Retina (tissue), 1 donor: ENCODE data around the gene FADS2.

Source experiments
- DNase-seq: peaks from one replicate; pipeline ENCODE4 v3.0.0-alpha.2; 2016

The FADS2 gene

DNA sequence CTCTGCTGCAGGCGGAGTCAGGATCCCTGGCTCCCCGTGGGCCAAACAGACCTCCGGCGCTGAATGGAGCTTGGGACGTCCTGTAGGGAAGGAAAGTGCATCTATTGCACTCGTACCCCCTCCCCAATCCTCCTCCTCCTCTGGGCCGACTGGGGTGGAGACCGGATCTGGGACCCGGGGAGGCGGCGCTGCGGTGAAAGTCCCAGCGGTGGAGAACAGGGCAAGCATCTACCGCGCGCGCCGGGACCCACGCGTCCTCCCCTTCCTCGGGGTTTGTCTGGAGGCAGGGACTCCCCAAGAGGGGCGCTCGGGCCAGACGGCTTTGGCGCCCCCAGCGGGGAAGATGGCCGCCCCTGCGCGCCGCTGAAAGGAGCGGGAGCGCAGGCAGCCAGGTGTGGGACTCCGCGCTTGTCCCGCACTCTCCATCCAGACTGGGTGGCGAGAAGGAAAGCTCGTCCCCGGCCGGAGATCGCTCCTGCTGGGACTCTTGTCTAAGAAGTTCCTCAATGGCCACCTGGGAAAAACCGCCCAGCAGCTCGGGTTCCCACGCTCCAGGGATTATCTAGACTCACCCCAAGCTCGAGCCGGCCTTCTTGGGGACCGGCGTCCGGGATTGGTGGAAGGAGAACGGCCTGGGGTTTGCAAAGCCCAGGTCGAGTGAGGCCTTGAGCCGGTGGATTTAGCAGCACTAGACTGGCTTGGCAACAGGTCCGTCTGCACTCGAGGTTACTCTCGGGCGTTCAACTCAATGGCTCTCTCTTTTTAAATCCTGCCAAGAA lies 718 bp downstream of the FADS2 start:
- peak; percentile 85 for DNase-seq

DNA sequence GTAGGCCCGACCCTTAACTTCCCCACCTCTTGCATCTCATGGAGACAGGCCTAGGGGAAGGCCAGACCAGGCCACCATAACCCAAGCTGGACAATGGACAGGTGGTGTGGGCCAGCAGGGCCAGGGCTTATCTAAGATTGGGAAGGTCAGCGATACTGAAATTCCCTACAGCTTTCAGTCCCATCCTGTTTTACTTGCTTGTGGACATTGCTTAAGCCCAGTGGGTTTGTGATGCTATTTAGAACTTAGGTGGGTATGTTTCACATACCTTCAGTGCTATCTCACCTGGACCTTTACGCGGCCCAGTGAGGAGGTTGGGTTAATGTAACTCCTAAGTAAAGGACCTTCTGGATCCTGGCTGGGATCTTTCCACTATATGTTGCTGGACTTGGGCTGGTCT lies 1.7 kb downstream of the FADS2 start:
- DNase-seq, result no peak

DNA sequence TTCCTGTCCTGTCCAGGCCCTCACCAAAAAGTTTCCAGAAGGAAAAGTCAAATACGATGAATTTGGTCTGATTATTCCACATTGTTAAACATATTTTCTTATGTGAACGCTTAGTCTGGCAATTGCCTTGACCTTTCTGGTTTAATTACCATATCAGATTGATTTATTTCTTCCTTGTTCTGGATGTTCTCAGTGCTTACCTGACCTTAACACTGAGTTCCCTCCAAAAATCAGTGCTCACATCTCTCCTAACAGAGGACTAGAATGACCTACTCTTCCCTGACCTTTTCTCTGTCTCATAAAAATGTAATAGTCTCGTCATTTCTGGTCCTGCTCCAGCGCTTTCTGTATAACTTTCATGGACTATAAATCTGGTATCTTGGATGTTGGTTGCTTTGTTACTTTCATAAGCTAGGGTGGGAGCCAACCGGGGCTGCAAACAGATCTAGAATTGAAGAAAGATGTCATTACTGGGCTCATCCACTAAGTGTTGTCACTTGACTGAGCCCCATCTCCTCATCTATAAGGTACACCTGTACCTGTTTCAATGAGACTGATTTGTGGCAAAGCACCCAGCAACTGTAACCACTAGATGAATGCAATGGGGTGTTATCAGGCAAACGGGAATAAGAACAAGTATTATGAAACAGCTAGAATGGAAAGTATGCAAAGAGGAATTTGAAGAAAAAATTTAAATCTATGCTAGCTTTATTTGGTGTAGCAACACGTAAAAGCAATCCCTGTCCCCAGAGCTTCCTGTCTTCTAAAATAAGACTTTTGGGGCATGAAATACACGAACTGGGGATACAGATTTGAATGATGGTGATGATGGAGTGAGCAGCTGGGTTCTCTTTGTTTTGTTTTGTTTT lies 2.4 kb downstream of the FADS2 start:
- no peak for DNase-seq

DNA sequence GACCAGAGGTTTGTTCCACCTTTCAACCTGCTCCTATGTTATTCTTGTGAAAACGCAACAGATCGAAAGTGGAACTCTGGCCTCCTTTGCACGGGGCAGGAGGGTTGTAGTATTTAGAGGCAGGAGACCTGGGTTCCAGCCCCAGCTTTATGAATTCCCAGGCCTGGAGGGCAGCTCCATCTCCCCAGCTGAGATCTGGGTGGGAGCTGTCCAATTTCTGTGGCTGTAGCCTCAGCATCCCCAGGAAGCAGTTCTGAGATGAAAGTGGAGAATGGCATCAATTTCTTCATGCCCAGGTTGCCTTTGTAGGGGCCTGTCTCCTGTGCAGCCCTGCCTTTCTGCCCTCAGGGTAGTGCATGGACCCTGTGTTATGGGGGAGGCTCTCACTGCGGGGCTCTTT lies 4.1 kb downstream of the FADS2 start:
- no peak for DNase-seq

DNA sequence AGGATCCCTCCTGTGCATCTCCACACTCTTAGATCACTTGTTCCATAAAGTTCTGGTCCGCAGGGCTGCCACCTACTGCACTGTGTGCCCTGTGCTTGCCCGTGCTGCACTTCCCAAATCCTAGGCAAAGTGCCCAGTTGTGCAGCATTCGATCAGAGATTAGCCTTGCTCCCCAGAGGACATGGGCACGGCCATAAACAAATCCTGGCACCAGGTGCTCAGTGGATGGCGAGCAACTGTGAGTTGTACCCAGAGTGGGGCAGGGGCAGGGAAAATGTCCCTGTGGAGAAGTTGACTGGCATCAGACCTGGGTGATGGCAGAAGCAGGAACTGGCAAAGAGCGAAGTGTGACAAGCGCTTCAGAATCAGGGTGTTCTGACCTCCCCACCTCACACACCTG lies 4.7 kb downstream of the FADS2 start:
- no peak for DNase-seq

DNA sequence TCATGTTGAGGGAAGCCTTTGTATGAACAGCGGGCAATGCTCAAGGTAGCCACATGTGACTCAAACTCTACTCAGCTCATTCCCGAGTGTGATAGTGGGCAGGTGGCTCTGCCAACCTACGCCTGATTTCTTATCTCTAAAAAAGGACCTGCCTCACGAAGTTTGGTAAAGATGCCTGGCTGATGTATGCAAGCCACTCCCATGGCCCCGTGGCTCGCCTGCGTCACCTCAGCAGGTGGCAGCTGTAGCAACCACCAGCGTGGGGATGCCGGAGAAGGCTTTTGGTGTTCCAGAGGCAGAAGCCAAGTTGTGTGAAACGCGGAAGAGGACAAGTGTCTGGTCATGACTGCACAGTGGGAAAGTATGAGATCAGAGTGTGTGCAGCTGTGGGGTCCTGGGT lies 5.4 kb downstream of the FADS2 start:
- no peak for DNase-seq

DNA sequence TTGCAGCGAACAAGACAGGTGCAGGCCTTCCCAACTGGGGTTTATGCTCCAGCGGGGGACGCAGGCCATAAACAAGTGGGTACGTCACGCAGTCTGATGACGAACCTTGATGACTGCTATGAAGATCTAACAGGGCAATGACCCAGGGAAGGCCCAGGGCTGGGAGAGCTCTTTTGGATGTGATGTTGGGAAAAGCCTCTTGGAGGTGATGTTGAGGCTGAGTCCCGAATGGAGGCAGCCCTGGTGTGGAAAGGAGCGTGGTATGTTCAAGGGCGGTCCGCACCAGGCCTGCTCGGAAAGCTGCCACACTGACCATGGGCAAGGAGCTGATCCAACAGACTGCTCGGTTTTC lies 5.8 kb downstream of the FADS2 start:
- DNase-seq, result peak; percentile 24

DNA sequence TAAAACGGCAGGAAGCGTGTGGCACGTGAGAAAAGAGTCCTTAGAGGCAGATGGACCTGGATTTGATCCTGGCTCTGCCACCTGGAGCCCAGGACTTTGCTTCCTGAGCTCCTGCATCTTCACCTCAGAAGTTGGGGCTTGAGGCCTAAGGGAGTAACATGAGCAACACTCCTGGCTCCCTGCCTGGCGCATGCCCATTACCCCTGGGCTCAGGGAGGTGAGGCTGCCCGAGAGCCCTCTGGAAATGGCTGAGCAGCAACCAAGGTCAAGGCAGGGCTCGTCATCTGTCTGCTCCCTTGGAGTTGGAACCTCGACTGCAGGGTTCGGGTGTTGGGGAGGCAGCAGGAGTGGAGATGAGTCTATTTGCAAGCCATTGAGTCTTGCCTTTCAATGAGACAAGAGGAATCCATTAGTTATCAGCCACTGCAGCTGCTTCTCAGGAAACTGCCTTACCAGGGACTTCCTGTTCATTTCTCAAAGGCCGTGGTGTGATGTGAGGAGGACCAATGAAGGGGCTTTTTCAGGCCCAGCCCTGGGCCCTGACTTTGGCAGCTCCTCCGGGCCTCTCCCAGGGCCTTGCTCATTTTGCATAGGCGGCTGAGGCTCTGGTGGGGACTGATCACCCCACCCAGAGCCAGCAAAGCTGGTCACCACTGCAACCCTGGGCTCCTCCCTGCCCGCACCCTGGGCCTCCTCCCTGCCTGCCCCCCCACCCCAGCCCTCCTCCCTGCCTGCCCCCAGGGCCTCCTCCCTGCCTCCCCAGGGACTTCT lies 6.4 kb downstream of the FADS2 start:
- peak; percentile 42 for DNase-seq

DNA sequence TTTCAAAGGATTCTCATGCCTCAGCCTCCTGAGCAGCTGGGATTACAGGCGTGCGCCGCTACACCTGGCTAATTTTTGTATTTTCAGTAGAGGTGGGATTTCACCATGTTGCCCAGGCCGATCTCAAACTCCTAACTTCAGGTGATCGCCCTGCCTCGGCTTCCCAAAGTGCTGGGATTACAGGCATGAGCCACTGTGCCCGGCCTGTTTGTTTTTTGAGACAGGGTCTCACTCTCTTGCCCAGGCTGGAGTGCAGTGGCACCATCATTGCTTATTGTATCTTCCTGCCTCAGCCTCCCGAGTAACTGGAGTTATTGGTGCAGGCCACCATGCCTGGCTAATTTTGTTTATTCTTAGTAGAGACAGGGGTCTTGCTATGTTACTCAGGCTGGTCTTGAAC lies 8.1 kb downstream of the FADS2 start:
- DNase-seq, result no peak

DNA sequence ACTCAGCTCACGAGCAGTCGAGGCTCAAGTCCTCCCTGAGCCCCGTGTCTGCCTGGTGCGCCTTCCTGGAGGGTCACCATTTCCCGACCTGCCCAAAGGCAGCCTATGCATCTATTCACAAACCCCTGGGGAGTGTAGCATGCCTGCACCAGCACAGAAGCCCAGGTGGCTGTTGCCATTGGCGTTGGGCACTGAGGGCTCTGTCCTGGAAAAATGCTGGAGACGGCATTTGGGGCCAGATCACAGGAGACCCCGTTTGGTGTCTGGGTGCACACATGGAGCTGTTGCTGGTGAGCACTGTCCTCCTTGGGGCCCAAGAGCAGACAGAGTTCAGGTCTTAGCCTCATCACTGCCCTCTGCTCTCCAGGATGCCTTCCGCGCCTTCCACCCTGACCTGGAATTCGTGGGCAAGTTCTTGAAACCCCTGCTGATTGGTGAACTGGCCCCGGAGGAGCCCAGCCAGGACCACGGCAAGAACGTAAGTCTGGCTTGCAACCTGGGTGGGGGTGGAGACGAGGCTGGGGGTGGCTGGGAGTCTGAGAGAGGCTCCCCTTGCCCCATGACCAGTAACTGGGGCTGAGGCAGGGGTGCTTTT lies 9.4 kb downstream of the FADS2 start:
- no peak for DNase-seq

DNA sequence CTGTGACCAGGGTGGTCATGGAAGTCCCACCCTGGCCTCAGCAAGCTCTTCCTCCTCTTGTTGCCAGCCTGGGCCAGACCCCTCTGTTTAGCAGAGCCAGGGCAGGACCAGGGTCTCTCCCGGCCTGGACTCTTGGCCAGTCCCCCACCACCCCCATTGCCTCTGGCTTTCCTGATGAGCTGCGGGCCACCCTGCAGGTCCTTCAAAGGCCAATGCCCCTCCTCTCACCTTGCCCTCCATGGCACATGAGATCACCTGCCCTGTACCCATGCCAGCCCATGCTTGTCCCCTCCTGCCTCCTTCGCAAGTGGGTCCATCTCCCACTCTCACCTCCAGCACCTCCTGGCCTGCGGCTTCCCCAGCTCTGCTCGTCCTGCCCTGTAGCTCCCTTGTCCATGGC lies 10.4 kb downstream of the FADS2 start:
- no peak for DNase-seq

DNA sequence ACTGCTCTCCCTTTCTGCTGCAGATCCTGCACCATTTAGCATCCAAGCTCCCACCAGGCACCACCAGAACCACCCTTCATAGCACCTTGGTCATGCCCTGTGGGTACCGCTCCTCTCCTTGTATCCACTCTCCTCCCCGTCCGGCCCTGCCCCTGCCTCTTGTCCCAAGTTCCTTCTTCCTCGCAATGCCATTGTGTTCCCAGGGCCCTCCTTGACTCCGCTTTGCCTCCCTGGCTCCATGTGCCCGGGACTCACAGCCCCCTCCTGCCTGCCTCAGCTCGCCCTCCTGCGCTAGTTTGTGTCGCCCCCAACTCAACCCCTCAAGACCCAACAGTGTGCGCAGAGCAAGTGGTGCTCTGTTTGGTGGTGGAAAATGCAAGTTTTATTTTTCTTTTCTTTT lies 10.8 kb downstream of the FADS2 start:
- DNase-seq, result no peak

DNA sequence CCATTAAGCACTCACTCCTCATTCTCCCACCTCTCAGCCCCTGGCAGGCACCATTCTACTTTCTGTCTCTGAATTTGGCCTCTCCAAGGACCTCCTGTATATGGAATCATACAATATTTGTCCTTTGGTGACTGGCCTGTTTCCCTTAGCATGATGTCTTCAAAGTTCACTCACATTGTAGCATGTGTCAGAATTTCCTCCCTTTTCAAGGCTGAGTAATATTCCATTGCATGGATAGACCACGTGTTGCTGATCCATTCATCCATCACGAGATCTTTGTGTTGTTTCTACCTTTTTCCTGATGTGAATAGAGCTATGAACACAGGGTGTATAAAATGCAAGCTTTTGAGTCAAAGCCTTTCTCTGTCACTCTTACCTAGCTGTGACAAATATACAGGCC lies 11.6 kb downstream of the FADS2 start:
- DNase-seq, result no peak

DNA sequence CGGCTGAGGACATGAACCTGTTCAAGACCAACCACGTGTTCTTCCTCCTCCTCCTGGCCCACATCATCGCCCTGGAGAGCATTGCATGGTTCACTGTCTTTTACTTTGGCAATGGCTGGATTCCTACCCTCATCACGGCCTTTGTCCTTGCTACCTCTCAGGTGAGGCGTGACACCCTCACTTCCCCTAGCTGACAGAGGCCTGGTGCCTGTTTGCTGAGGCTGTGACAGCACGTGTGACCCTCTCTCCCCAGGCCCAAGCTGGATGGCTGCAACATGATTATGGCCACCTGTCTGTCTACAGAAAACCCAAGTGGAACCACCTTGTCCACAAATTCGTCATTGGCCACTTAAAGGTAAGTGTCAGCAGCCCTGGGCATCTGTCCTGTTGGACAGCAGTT lies 12.3 kb downstream of the FADS2 start:
- no peak for DNase-seq

DNA sequence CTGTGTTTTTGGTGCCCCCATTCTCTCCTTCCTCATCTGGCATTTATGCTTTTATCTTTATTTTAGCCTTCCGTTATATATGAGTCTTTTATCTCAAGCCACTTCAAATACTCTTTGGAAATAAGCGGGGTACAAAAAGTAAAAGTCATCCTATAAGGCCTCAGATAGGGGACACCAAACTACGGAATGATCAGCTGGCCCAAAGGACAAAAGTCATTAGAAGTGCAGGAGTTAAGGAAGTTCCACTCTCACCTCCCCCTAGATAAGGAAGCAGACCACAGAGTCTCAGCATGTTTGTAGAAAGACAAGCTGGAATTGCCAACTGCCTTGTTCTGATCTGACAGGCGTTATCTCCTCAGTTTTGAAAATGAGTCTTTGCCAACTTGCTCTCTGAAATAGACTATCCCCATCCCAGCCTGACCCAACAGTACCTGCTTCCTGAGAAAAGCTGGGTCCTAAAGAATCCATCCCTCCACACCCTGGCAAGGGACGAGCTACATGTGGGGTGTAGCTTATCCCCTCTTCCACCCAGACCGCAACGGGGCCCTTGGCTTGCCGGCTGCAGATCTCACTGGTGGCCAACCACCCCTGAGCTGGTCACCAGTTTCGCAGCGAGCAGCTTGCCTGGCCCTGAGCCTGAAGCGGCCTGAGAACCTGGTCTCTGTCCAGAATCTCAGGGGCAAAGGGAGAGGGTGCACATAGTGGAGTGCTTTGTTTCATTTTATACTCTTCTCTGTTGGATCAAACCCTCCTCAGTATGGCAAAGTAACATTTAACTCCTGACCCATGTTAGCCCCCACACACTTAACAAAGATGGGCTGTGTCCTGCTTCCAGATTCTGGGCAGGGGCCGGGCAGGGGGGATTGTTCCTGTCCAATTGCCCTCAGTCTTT lies 13.8 kb downstream of the FADS2 start:
- no peak for DNase-seq

DNA sequence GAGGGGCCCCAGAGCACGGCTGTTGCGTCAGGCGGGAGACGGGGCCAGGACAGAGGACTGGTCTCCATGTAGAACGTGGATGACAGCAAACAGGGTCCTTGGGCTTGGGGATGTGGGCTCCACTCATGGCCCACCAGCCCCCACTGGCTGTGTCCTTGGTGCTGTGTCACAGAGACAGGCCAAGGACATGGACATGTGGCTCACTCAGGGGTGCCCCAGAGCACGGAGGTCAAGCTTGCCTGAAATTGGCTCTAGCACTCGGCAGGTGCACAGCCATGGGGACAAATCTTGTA lies 14.4 kb downstream of the FADS2 start:
- DNase-seq, result no peak

DNA sequence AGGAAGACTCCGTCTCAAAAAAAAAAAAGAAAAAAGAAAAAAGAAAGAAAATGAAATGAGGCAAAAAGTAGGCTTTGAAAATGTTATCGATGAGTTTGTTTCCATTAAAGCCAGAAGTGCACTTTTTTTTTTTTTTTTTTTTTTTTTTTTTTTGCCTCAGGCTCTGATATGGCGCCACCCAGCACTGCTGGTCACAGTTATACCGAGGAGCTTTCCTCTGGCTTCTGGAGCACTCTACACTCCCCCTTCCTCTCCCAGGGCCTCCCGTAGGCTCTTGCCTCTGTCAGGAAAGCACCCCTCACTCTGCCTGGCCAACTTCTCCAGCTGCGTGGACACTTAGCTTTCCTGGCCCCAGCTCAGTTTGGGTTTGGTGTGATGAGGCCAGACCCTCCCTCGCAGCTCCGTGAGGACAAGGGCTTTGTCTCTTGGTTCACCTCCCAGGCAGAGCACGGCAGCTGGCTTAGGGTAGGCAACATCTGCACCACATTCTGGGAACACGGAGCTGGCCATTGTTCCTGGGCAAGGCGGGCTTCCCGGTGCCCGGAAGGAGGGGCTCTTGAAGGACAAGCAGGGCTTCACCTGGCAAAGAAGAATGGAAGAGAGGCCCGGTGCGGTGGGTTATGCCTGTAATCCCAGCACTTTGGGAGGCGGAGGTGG lies 16.9 kb downstream of the FADS2 start:
- DNase-seq, result no peak

DNA sequence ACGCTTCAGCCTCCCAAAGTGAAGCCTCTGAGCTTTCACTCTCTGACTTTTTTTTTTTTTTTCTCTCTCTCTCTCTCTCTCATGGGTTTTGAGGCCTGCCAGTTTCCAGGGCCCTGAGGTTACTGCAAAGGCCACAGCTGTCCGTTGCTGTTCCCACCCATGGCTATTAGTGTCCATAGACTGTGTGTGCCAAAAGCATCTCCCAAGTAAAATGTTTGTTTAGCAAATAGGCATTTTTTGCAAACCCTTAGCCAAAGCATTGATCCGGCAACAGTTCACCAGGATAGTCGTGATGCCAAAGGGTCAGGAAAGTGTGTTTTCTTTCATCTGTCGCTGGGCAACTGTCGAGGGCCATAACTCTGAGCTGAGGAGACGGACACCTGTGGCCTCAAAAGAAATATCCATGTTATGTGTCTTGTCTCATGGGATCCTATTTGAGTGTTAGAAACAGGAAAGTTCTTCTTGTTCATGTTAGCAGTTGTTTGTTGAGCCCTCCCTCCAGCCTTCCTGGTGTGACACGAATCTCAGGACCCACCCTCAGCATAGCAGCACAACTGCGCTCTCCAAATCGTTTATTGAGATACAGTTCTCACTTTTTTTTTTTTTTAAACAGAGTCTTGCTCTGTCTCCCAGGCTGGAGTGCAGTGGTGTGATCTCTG lies 18.4 kb downstream of the FADS2 start:
- no peak for DNase-seq

DNA sequence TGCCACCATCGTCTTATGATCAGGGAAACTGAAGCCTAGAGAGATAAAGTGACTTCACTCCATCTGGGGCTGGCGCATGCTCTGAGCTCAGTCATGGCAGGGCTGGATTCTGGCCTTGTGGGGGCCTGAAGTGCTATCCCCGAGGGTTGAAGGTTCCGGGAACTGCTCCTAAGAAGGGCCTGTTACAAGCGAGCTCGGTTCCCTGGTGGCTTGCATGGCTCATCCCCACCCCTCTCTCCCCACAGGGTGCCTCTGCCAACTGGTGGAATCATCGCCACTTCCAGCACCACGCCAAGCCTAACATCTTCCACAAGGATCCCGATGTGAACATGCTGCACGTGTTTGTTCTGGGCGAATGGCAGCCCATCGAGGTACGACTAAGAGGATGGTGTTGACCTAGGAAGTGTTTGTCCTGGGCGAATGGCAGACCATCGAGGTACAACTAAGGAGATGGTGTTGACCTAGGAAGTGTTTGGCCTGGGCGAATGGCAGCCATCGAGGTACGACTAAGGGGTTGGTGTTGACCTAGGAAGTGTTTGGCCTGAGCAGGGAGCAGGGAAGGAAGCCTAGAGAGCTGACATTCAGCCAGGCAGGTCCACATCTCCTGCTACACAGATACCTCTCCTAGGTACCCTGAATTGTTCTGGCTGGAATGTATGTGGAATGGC lies 19.9 kb downstream of the FADS2 start:
- DNase-seq, result no peak

DNA sequence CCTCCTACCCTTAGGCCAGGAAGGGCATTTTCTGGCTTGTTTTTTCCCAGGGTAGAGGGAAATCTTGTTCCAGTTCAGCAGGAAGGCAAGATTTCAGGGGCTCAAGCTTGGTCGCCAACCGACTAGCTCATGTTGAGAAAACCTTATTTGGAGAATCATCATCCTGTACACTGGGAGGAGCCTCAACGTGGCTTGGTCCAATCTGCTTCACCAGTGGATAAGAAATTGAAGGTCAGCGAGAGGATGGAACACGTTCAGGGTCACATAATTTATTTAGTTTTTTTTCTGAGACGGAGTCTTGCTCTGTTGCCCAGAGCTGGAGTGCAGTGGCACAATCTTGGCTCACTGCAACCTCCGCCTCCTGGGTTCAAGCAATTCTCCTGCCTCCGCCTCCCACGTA lies 20.5 kb downstream of the FADS2 start:
- no peak for DNase-seq

DNA sequence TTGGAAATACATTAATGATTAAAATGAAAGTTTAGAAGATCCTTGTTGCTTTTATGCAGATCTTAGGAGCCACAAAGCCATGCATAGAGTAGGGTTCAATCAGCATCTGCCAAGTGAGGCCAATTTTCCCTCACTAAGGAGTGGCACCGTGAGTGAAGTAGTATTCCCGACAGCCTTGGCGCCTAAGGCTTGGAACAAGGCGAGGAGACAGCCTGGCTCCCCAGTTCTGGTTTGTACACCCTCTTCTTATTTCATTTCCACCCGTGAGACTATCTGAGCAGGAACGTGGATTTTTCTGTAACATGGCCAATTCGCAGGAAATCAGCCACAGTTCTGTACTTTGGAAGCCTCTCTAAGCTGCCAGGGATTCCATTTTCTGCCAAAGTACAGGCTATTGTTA lies 22.6 kb downstream of the FADS2 start:
- no peak for DNase-seq
